ENCODE measurements around the gene ADCY1.
"Not testable (repeated sequence)": the region's sequence is repeated elsewhere in the genome, so short reads cannot be mapped to it uniquely, and the experiment has no call there.

ADCY1 gene

GRCh38 chr7:45768516-45769394, 194.6 kb downstream of the ADCY1 start:
- DNase-seq = peak; percentile 99

- DNase-seq = not testable (repeated sequence)
Measured at GRCh38 chr7:45769626-45770025, 195.5 kb downstream of the ADCY1 start.
